Cardiac fibroblast (primary cell): ENCODE measurements around the gene GCH1.

Experiments
- DNase-seq, 2 donors: peaks; one replicate each; pipeline versions ENCODE4 v3.0.0 to v3.0.0-alpha.2; 2010; ENCODE audit warnings: low read depth in 2 of 2
- H3K4me3 ChIP-seq, 2 donors: replicated peaks in 1 of 2; 1 replicate in 1 of 2; 2 replicates in 1 of 2; pipeline ENCODE4 v1.5.1; 2011; ENCODE audit warnings: low read depth in 2 of 2, low read length in 2 of 2, mild to moderate bottlenecking in 2 of 2, moderate library complexity in 1 of 2
- CTCF ChIP-seq: IDR thresholded peaks from one replicate; pipeline ENCODE4 v1.5.1; 2011; ENCODE audit warnings: low read depth, mild to moderate bottlenecking, low read length, inconsistent platforms

GCH1 gene

GRCh38 chr14:54866588-54866987, 36.0 kb downstream of the GCH1 start:
- H3K4me3 ChIP-seq = no peak overlapping the region
- DNase-seq = peak in 1 of 2 donors; percentile 20
- no peak for TF ChIP-seq CTCF

DNA sequence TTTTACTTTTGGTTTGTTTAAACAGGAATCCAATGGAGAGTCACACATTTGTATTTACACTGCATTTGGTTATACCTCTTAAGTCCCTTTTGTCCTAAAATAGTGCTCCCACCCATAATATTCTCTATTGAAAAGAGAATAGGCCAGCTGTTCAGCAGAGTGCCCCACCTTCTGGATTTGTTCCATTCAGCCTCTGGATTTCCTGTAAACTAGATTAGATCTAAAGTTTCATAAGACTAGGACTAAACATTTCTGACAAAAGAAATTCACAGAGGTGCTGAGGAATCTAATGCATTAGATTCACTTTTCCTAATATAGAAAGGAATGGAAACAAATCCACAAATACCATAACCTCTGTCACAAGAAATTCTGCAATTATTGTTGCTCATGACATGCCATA, 38.1 kb downstream of the GCH1 start:
- H3K4me3 ChIP-seq = no peak overlapping the region
- no peak for TF ChIP-seq CTCF
- peak; percentile 16 to 50 for DNase-seq

- no peak for TF ChIP-seq CTCF
- H3K4me3 ChIP-seq = no peak overlapping the region
Observed at GRCh38 chr14:54857830-54858269, 44.8 kb downstream of the GCH1 start.

GRCh38 chr14:54856152-54856551, 46.5 kb downstream of the GCH1 start:
- no peak for TF ChIP-seq CTCF
- no peak for DNase-seq
- H3K4me3 ChIP-seq = no peak overlapping the region

More at GRCh38 chr14:54857830-54858269, 44.8 kb downstream of the GCH1 start:
- peak in 1 of 2 donors; percentile 47 for DNase-seq

GRCh38 chr14:54854181-54854580, 48.4 kb downstream of the GCH1 start:
- DNase-seq = no peak
- H3K4me3 ChIP-seq = no peak overlapping the region
- no peak for TF ChIP-seq CTCF

GRCh38 chr14:54853339-54853738, 49.3 kb downstream of the GCH1 start:
- TF ChIP-seq CTCF = no peak
- DNase-seq = no peak
- no peak overlapping the region for H3K4me3 ChIP-seq

GRCh38 chr14:54852215-54852614, 50.4 kb downstream of the GCH1 start:
- no peak for DNase-seq
- TF ChIP-seq CTCF = no peak
- no peak overlapping the region for H3K4me3 ChIP-seq
